ENCODE measurements around the gene ERCC6L2. TPM values are rescaled to one million over a fixed set of nuclear protein-coding genes. Genes with fewer than 3 reads are reported as not detected.

ERCC6L2 gene
- total RNA-seq, 1 experiment from 2014 or later, result 39.7 TPM

GRCh38 chr9:95936579-95937075 is 61.1 kb downstream of the ERCC6L2 start:
- Histone ChIP-seq H3K27me3 (ENCODE audit: control insufficient read depth, insufficient read depth, low read length) (no peaks in the 10 kb centered on the region), H3K27ac (ENCODE audit: low read length) (no peak overlapping the region), H3K9me3 (ENCODE audit: control insufficient read depth, insufficient read depth, low read depth, low read length) (no peaks in the 10 kb centered on the region), H3K36me3 (ENCODE audit: control insufficient read depth, insufficient read depth, low read length) (peaks cover 17% of the 10 kb centered on the region), H3K4me3 (ENCODE audit: low read depth in 2 of 2, low read length in 2 of 2) (no peak overlapping the region), H3K4me1 (ENCODE audit: control insufficient read depth, insufficient read depth, low read length) (no peaks in the 10 kb centered on the region)
- ATAC-seq, result no peak
- intact Hi-C loops (cut with micrococcal nuclease; ENCODE audit: unreplicated experiment) (no loop called here), in situ Hi-C loops (cut with HindIII; ENCODE audit: low pct_unique_long_range_greater_than_20kb, low sequenced_read_pairs) (no loop called here)
- ChIA-PET POLR2A (no interaction called here), CTCF (no interaction called here)
- TF ChIP-seq REST (IDR thresholded peaks at IDR 0.05; ENCODE audit: insufficient read depth in 1 of 2, low read depth in 2 of 2, low read length in 1 of 2) (no peak), SIN3A (IDR thresholded peaks at IDR 0.05; ENCODE audit: borderline replicate concordance, insufficient read depth, low read depth, low read length) (no peak), CTCF (IDR thresholded peaks at IDR 0.05) (no peak), TCF7L2 (IDR thresholded peaks at IDR 0.05; ENCODE audit: low read depth, low read length) (no peak), POLR2AphosphoS5 (IDR thresholded peaks at IDR 0.05; ENCODE audit: low read depth, low read length) (no peak)
- no peak for DNase-seq (ENCODE audit: low read depth, low spot score)
- no TSS peak for BruUV-seq (replicated peaks)

GRCh38 chr9:95937131-95937530 is 61.6 kb downstream of the ERCC6L2 start:
- Histone ChIP-seq H3K4me3 (ENCODE audit: low read depth in 2 of 2, low read length in 2 of 2) (no peak overlapping the region), H3K27ac (ENCODE audit: low read length) (no peak overlapping the region), H3K27me3 (ENCODE audit: control insufficient read depth, insufficient read depth, low read length) (no peaks in the 10 kb centered on the region), H3K36me3 (ENCODE audit: control insufficient read depth, insufficient read depth, low read length) (peaks cover 17% of the 10 kb centered on the region), H3K9me3 (ENCODE audit: control insufficient read depth, insufficient read depth, low read depth, low read length) (no peaks in the 10 kb centered on the region), H3K4me1 (ENCODE audit: control insufficient read depth, insufficient read depth, low read length) (no peaks in the 10 kb centered on the region)
- in situ Hi-C loops (cut with HindIII; ENCODE audit: low pct_unique_long_range_greater_than_20kb, low sequenced_read_pairs) (no loop called here), intact Hi-C loops (cut with micrococcal nuclease; ENCODE audit: unreplicated experiment) (no loop called here)
- no peak for ATAC-seq
- ChIA-PET POLR2A (no interaction called here), CTCF (no interaction called here)
- TF ChIP-seq CTCF (IDR thresholded peaks at IDR 0.05), result no peak
- TF ChIP-seq SIN3A (IDR thresholded peaks at IDR 0.05; ENCODE audit: borderline replicate concordance, insufficient read depth, low read depth, low read length), result no peak
- no peak for TF ChIP-seq TCF7L2 (IDR thresholded peaks at IDR 0.05; ENCODE audit: low read depth, low read length)
- no peak for TF ChIP-seq POLR2AphosphoS5 (IDR thresholded peaks at IDR 0.05; ENCODE audit: low read depth, low read length)
- TF ChIP-seq REST (IDR thresholded peaks at IDR 0.05; ENCODE audit: insufficient read depth in 1 of 2, low read depth in 2 of 2, low read length in 1 of 2), result no peak
- no peak for DNase-seq (ENCODE audit: low read depth, low spot score)
- BruUV-seq (replicated peaks), result no TSS peak
